GM06990 (cell line): ENCODE data around the gene ACAT2.
"Not testable (repeated sequence)": the region's sequence is repeated elsewhere in the genome, so short reads cannot be mapped to it uniquely, and the experiment has no call there.

Experiments used
- DNase-seq: peaks from one replicate; pipeline ENCODE4 v3.0.0-alpha.2; 2011; ENCODE audit not compliant: insufficient read length; ENCODE audit errors: extremely low read depth
- H3K27me3 ChIP-seq: replicated peaks from 2 replicates; pipeline ENCODE4 v1.6.0; 2011; ENCODE audit warnings: low read length; ENCODE audit not compliant: control insufficient read depth, insufficient read depth
- H3K36me3 ChIP-seq: 2 replicates; pipeline ENCODE4 v1.5.1; 2011; ENCODE audit warnings: low read length; ENCODE audit not compliant: control insufficient read depth, insufficient read depth
- H3K4me3 ChIP-seq: replicated peaks from 2 replicates; pipeline ENCODE4 v1.5.1; 2011; ENCODE audit warnings: low read depth, mild to moderate bottlenecking, control low read depth, low read length
- TF ChIP-seq, protein P1 (sequence below): IDR thresholded peaks from 2 replicates; pipeline ENCODE4 v1.5.1; 2011; ENCODE audit warnings: low read length, control low read depth, mild to moderate bottlenecking, inconsistent platforms; ENCODE audit not compliant: insufficient read depth, poor library complexity, severe bottlenecking

ACAT2 gene

GRCh38 chr6:159823953-159824352, 62.1 kb downstream of the ACAT2 start:
- no peak for DNase-seq
- Histone ChIP-seq H3K4me3 (no peak overlapping the region), H3K36me3 (no peaks in the 10 kb centered on the region), H3K27me3 (no peaks in the 10 kb centered on the region)
- TF ChIP-seq, protein P1, sequence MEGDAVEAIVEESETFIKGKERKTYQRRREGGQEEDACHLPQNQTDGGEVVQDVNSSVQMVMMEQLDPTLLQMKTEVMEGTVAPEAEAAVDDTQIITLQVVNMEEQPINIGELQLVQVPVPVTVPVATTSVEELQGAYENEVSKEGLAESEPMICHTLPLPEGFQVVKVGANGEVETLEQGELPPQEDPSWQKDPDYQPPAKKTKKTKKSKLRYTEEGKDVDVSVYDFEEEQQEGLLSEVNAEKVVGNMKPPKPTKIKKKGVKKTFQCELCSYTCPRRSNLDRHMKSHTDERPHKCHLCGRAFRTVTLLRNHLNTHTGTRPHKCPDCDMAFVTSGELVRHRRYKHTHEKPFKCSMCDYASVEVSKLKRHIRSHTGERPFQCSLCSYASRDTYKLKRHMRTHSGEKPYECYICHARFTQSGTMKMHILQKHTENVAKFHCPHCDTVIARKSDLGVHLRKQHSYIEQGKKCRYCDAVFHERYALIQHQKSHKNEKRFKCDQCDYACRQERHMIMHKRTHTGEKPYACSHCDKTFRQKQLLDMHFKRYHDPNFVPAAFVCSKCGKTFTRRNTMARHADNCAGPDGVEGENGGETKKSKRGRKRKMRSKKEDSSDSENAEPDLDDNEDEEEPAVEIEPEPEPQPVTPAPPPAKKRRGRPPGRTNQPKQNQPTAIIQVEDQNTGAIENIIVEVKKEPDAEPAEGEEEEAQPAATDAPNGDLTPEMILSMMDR, result no peak

DNA sequence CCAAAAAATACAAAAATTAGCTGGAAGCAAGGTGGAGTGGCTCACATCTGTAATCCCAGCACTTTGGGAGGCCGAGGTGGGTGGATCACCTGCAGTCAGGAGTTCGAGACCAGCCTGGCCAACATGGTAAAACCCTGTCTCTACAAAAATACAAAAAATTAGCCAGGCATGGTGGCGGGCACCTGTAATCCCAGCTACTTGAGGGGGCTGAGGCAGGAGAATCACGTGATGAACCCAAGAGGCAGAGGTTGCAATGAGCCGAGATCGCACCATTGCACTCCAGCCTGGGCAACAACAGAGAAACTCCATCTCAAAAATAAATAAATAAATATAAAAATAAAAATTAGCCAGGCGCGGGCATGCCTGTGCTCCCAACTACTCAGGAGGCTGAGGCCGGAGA, 62.8 kb downstream of the ACAT2 start:
- not testable (repeated sequence) for DNase-seq, H3K4me3 ChIP-seq, H3K36me3 ChIP-seq, H3K27me3 ChIP-seq

DNA sequence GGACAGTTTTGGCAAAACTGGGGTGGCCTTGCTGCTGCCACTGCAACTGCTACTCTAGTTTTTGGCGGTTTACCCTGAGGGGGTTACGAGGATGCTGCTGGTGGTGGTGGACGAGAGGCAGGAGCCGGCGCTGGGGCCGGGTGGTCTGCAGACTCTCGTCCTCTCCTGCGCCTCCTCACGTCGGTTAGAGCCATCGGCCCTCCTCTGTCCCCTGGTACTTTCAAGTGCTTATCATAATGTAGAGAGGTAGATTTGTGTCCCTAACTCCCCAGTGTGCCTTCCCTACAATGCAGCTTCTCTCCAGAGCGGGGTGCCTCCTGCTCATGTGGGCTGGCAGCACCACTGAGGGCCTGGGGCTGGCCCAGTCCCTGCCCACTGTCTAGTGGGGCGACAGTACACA, 64.2 kb downstream of the ACAT2 start:
- TF ChIP-seq, protein P1, result no peak
- Histone ChIP-seq H3K4me3 (no peak overlapping the region), H3K36me3 (no peaks in the 10 kb centered on the region), H3K27me3 (no peaks in the 10 kb centered on the region)
- DNase-seq, result no peak

- DNase-seq, result no peak
- Histone ChIP-seq H3K4me3 (no peak overlapping the region), H3K27me3 (no peaks in the 10 kb centered on the region), H3K36me3 (no peaks in the 10 kb centered on the region)
- TF ChIP-seq, protein P1, result no peak
These were observed 65.3 kb downstream of the ACAT2 start for GRCh38 chr6:159826968-159827647.

DNA sequence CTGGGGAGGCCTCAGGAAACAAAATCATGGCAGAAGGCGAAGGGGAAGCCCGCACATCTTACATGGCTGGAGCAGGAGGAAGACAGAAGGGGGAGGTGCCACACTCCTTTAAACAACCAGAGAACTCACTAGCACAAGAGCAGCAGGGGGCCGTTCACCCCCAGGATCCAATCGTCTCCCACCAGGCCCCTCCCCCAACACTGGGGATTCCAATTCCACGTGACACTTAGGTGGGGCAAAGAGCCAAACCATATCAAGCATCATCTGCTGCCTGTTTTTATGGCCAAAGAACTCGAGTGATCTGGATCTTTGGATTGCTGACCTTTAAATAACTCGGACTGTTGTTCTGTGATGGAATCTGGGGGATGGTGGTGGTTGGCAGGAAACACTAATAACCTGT, 66.2 kb downstream of the ACAT2 start:
- TF ChIP-seq, protein P1, result no peak
- Histone ChIP-seq H3K27me3 (no peaks in the 10 kb centered on the region), H3K36me3 (no peaks in the 10 kb centered on the region), H3K4me3 (no peak overlapping the region)
- DNase-seq, result no peak
